Thyroid gland (tissue), 4 donors: Measurements from ENCODE around the gene GPR153.

Experiments
- CTCF ChIP-seq, 6 experiments: fragments of 200-600 bp in 3 of 6; fragments of 450-650 bp in 3 of 6; sonication (generic) in 3 of 6; IDR thresholded peaks; one replicate each; pipeline ENCODE4 v1.5.1; 2016 to 2019; ENCODE audit warnings: antibody characterized with exemption in 6 of 6, mild to moderate bottlenecking in 2 of 6, inconsistent platforms in 1 of 6, moderate library complexity in 1 of 6
- POLR2A ChIP-seq, 2 donors: fragments of 450-650 bp; IDR thresholded peaks; one replicate each; pipeline ENCODE4 v1.6.1; 2017; ENCODE audit warnings: antibody characterized with exemption in 2 of 2, mild to moderate bottlenecking in 2 of 2, moderate library complexity in 1 of 2

- TF ChIP-seq CTCF (IDR thresholded peaks at IDR 0.05) = no peak
- no peak for TF ChIP-seq POLR2A (IDR thresholded peaks at IDR 0.05)
Measured at GRCh38 chr1:6197746-6198427, 63.0 kb downstream of the GPR153 start.
